HG03571 (cell line): ENCODE data around the gene MAPK11.

Experiments used
- ATAC-seq: cut with Tn5 transposase; IDR thresholded peaks from one replicate; pipeline ENCODE4 v1.9.1; 2021; ENCODE audit not compliant: unreplicated experiment

Gene MAPK11

DNA sequence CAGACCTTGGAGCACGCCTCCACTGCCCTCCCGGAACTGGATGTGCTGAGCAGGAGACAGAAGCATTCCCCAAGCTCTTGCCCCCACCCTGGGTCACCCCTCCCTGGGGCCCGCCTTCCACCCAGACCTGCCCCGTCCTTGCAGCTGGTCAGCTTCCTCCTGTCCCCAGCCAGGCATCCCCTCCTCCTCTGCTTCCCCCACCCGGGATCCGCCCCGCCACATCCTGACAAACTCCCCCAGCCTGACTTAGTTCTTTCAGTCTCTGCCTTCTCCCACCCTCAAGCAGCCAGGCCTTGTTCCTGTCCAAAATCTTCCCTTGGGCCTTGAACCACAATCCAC lies 38.4 kb upstream of the MAPK11 start:
- ATAC-seq: no peak

DNA sequence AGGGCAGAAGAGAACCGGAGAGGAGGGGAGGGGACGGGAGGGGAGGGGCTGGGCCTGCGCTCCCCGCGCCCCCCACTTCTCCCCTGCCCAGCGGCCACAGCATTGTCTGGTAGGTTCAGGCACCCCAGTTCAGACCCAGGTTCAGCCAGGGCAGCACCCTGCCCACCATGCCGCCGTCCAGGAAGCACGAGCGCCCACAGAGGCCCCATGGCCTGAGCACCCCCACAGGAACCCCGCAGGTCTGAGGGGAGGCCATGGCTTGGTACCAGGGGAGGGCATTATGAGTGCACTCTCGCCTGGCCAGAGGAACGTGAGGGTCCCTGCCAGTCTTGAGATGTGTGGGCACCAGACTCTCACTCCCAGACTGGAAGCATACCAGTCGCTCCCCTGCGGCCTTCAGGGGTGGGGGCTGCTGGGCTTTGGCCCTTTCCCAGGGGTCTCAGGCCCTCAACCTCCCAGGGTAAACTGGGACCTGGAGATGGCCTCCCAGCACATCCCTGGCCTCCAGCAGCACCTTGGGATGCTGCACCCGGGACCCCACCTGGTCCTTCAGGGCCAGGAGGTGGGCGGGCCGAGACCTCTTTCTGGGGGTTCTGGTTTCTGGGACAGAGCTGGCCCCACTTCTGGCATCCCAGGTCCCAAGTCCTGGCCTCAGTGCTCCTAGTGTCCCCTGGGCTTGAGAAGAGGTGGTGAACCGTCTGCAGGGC lies 37.9 kb upstream of the MAPK11 start:
- no peak for ATAC-seq

DNA sequence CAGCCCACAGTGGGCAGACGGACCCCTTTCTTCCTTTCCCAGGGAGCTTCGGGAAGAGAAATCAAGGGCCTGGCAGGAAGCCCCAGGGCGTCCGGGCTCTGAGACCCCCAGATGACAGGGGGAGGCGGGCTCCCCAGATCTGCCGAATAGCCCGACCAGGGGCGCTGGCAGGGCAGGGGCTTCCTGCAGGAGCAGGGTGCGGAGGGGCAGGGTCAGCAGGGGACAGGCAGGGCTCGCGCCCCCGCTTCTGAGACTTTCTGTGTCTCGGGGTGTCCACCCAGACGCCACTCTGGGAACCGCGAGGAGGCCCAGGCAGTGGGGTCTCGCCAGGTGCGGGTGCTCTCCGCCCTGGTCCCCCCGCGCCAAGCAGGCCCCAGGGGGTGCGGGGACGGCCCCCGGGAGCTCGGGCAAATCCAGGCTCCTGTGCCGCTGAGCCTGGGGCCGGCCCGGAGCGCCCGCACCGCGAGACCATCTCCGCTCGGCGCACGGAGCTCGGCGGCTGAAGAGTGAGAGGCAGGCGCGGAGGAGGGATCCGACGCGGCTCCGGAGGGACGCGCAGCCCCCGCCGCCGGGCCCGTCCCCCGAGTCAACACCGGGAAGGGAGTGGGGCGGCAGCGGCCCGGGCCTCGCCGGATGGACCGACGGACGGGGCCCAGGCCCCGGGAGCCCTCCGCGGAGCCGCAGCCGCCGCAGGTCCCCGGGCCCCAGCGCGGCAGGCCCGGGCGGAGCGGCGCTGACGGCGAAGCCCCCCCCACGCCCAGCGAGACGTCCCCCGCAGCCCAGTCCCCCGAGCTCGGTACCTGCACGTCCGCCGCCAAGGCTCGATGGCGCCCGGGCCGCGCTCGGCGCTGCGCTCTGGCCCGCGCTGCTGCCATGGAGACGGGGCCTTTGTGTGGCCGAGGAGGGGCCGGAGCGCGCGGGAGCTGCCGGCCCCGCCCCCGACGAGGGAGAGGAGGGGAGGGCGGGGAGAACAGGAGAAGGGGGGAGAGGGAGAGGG lies 36.9 kb upstream of the MAPK11 start, which contains the start of gene PLXNB2:
Gene PLXNB2 (minus strand): TSS at position 894 of the 997 bp plus-strand sequence. CDS start 17,062 bp downstream, outside the sequence.
- no peak for ATAC-seq

DNA sequence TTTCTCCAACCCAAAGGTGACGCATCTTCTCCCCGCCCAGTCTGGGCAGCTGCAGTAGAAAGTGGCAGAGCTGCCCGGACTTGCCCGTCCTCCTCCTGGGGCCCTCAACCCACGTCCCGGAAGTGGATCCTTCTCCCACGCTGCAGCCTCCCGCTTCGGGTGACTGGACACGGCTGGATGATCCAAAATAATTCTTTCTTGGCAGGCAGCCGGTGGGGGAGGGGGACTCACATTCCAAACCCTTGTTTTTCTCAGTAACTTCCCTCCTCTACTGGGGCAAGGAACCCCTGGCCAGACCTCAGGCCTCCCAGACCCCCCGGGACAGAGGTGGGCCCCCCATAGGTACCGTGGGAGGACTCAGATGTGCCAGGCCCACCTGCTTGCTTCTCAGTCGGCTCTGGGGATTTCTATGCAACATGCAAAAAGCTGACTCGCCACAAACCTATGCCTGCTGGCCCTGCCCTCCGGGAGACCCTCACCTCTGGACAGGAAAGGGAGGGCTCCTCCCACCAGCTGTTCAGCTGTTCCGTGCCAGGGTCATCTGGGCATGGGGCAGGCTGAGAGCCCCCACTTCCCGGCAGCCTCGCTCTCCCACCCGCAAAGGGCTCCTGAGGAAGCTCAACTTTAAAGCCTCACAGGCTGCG lies 35.9 kb upstream of the MAPK11 start:
- ATAC-seq: no peak

DNA sequence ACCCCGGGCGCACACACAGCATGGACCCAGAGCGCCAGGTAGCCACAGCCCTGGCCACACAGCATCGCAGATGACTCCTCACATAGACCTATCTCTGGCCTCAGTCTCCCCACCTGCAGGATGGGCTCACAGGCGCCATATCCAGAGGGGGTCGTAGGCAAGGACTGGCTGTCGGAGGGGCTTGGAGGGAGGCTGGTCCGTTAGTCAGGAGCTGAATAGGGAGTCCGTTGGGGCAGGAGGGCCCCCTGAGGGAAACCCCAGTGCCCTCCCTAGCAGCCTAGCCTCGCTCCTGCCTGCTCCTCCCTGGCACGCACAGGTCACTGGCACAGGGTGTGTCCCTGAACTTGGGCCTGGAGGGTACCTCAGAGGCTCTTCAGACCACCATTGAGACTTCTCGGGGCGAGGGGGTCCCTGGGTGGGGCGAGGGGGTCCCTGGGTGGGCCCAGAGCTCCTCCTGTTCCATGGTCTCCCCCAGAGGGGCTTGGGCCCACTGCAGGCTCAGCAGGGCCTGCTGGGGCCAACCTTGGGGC lies 35.3 kb upstream of the MAPK11 start:
- no peak for ATAC-seq

DNA sequence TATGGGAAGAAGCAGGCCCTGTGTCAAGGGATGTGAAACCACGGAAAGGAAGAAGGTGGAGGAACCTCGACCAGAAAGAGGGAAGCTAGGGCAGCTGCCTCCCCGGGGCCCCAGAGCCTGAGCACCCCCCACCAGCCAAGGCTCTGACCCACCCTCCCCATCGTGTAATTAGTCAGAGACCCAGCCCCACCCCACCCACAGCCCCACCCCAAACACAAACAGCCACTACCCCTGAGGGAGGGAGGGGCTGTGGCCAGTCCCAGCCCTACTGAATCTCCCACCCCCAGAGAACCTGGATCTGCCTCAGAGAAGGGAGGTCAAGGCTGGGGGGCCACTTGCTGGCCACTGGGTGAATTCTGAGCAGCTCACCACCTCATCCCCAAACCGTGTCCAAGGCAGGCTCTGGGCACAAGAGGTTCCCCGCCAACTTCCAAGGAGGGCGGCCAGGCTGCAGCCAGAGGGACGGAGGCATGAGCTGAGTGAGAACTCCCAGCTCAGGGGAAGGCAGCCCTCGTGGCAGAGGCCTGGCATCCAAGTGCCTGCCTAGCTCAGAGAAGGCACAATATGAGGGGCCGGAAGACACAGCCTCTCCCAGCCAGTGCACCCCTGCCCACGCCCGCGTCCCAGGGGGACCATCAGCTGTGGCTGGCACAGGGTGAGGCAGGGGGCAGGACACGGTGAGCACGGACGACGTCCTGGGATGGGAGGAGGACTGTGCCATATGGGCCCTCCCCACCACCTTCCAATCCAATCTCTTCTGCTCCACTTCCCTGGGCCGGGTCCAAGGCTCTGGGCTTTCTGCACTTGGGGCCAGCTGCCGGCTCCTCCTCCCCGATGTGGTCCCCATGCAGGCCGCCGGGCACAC lies 34.6 kb upstream of the MAPK11 start:
- no peak for ATAC-seq

DNA sequence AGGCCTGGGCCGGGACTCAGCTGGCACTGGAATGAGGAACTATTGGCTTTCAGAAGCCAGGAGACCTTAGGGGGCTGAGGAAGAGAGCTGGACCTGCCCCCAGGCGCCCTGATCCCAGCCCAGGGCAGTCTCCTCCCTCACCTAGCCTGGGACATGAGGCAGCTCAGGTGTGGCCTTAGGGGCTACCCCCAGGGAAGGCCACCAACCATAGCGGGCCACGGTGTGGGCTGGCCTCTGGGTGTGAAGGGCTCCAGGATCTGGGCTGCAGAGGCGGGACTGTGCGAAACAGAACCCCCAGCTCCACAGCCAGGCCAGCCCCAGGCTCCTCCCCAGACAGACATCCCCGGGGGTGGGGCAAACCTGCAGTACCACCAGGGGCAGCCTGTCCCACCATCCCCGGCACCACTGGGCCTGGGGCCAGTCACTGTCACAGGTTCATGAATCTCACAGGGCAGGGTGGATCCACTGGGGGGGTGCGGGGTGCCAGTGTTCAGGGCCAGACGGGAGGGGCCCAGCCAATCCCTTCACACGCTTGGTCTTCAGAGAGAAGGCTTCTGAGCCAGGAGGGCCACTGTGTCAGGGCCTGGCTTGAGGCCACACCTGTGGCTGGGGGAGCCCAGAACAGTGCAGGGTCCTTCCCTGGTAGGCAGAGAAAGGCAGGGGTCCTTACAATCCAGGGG lies 33.8 kb upstream of the MAPK11 start:
- ATAC-seq: no peak

DNA sequence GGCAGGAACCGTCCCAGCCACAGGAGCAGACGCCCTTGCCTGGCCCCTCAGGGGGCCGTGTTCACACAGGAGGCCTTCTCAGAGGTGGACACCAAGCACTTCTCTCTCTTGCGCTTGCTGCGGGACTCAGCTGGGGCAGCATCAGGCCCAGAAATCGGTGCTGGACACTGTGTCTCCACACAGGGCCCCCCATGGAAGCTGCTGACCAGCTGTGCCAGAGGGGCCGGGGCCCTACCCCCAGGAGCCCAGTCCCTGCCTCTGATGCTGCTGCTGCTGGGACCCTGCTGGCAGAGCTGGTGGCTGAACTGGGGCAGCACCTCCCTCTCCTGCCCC lies 33.3 kb upstream of the MAPK11 start:
- ATAC-seq: no peak

DNA sequence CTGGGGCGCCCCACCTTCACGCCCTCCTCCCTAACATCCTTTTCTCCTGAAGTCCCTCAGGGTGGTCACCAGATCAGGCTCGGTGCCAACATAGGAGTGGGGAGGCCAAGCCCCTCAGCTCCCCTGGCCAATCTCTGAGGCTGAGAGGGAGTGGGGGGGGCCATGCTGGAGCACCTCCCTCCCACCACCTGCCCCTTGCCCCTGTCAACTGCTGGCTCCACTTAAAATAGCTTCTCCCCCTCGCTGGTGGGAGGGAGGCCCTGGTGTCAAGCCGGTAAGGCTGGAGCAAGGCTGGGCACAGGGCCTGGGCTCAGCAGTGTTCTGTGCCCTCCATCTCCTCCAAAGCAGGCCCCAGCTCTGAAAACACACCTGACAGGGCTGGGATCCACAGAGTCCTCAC lies 32.4 kb upstream of the MAPK11 start:
- ATAC-seq: no peak

DNA sequence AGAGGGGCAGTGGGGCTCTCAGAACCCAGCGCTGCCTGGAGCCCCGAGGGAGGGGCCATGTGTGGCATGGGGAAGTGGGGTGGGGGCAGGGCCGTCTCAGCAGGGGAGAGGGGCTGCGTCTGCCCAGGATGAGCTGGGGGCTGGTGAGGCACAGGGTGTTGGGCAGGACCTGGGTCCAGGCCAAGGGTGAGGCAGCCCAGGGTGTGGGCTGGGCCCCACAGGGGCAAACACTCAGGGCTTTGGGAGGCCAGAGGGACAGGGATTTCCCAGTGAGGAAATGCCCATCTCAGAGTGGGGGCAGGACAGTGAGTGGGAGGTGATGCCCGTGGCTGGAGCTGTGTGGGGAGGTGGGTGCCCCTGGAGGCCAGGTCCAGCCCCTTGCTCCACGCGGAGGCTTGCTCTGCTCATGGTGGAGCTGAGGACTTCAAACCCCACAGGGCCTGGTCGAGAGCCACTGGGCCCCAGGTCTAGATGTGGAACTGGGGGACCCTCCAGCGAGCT lies 31.9 kb upstream of the MAPK11 start:
- no peak for ATAC-seq

DNA sequence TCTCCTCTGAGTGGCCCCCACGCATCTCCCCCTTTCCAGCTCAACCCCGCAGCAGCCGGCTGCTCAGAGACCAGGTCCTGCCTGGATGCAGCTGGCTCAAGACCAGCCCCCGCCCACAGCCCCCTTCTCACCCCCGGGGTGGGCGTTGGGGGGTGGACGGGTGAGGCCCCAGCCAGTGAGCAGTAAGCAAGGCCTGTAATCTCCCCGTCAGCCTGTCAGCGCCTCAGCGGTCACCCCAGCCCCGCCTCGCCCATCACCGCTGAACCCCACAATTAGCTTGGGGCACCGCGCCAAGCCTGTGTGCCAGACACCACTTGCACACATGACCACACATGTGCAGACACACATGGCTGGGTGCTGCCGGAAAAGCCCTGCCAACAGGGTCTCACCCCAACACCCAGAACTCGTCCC lies 31.4 kb upstream of the MAPK11 start:
- ATAC-seq: no peak

DNA sequence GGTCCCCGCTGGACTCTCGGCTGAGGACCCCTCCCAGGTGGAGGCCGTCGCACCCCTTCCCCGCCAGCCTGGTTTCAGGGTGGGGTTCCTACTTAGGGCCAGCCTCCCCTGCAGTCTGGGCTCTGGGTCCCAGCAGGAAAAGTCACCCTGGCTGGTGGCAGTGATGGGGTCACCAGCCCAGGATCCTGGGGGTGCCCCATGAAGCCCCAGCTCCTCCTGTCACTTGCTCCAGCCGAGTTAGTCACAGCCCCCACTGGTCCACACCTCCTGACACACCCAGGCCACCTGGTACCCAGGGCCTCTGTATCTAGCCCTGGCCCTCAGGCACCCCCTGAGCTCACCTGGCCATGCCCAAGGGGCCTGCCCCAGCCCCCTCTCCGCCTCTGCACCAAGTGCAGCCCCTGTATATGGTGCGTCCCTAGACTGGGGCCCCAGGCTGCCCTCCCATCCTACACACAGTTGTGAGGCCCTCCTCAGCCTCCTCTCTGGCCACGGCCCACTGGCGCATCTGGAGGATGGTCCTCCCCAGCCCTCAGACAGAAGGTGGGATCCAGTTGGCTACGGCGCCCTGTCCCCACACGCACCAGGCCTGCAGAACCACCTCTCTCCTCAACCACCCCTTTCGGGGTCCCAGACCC lies 30.6 kb upstream of the MAPK11 start:
- no peak for ATAC-seq

DNA sequence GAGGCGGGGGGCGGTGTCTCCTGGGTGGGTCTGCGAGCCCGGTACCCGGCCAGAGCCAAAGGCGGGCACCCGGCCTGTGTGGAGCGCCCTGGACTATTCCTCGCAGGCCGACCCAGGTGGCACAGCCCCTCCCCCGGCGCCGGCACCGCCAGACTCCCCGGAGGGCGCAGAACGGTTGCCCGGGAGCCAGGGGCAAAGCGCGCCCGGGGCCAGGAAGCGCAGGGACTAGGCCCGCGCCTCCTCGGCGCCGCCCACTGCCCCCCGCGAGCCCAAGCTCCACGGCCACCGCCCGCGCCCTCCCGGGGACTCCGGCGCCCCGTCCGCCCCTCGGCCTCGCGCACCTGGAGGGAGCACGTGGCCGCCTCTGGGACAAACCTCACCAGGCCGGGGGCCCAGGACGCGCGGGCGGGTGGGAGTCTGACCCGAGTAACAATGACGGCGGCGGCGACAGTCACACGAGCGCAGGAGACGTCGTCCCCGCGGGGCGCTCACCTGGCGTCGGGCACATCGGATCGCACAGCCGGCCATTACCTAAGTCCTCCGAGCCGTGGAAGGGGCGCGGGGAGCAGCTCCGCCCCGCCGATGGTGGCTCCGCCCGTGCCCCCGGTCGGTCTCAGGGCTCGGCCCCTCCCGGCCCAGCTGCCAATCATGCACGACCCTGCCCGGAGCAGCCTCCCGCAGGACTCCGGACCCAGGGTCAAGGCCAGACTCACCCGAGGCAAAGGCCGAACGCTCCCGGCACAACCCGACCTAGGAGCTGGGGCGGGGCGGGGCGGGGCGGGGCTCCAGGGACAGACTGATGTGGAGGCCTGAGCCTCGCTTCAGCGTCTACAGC lies 29.8 kb upstream of the MAPK11 start:
- no peak for ATAC-seq

DNA sequence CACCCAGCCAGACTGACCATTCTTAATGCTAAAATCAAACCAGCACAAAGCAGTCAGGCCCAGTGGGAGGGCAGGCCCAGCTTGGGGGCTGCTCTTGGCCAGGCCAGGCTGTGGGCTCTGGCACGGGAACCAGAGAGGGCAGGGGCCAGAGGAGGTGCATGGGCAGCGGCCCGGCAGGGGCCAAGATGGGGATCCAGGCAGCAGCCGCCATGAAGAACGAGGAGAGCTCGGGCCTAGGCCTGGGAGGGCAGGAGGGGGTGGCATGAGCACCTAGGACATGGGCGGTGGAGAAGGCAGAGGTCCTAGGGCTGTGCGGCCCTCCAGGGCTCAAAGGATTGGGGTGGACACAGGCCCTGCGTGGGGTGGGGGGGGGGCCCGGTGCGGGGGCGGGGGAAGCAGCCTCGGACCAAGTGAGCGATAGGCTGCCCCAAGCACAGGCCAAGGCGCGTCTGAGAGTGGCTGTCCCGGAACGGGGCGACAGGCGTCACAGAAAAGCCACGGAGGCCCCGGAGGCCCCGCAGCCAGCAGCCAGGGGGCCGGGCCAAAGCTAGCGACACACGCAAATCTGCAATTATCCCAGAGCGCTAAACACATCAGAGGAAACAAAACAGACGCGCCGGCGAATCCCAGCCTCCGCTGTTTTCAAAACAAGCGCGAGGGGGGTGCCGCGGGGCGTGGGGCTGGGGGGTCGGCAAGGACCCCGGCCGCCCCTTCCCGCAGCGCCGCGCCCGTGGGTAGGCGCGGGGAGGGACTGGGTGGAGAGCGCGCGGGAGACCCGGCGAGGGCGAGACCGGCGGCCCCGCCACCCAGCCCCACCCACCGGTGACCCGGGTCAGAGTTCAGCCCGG lies 29.0 kb upstream of the MAPK11 start:
- no peak for ATAC-seq

DNA sequence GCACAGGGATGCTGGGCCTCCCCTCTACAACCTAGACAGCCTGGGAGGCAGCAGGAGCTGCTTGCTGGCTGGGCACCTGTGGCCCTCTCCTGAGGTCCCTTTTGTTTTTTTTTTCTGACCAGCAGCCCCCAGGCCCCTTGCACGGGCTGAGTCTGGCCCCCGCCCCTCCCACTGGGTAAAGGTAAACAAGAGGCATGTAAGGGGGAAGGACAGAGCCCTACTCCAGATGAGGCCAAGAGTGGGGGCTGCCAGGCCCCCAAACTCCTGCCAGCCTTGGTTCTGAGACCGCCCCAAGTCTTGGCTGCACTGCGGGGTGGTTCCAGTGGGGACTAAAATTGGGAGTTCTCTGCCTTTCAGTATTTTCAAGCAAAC lies 28.1 kb upstream of the MAPK11 start:
- ATAC-seq: no peak

DNA sequence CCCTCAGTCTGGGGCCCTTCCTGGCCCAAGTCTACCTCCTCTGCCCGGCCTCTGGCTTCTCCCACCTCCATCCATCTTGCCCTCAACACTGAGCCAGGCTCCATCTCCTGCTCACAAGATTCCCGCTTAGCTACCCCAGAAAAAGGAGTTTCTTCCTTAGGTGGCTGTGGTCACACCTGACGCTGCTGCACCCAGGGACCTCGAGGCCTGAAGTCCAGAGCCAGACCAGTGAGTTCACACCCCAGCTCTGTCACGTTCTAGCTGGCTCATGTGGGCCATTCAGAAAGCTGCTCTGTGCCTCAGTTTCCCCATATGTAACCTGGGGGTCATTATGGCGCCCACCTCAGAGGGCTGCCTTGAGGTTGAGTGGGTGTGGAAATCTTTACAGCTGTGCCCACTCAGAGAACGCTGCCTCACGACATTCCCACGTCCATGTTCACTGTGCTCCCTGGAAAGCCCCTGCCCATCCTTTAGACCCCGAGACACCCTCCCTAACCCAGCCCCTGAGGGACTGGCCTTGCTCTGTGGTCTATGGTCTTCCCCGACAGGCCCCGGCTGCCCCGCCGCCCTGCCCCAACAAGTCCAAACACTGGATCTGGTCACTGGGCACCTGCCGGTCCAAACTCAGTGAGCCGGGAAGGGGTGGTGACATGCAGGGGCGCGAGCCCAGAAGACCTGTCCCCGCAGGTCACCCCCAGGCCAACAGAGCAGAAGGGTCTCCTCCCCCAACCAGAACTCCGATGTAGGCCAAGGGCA lies 27.5 kb upstream of the MAPK11 start:
- no peak for ATAC-seq
